Heart left ventricle (tissue), 13 donors: ENCODE measurements around the gene DEPDC5.

ENCODE experiments used
- CTCF ChIP-seq, 12 donors: fragments of 200-600 bp; sonication (generic) in 4 of 12; IDR thresholded peaks; one replicate each; pipeline versions ENCODE4 v1.5.0 to v1.8.0; 2018 to 2022; ENCODE audit warnings: antibody characterized with exemption in 12 of 12, mild to moderate bottlenecking in 5 of 12
- POLR2A ChIP-seq, 2 donors: fragments of 450-650 bp; IDR thresholded peaks; one replicate each; pipeline ENCODE4 v1.6.1; 2017; ENCODE audit warnings: antibody characterized with exemption in 2 of 2, mild to moderate bottlenecking in 2 of 2, moderate library complexity in 2 of 2
- donor health status: ischemic (EF 13 %, LVEDD 7.1; RV severe dilation, severe dysfunction).
- donor health status: DM: no; HTN: yes; CAD: no.
- donor health status: DM: no; HTN: no; CAD: no.
- donor health status: ischemic (EF 25% LVEDD 6.9; RV normal size, moderate dysfunction).
- donor health status: ischemic (EF 25% LVEDD 5.7; RV mildly dilated, moderate dysfunction).
- donor health status: ischemic (EF 35%, LVEDD 5.7; RV mildly dilated, moderate dysfunction).
- donor health status: nonischemic (EF 11% LVEDD 7.7; RV severe dilation, severe dysfunction).
- donor health status: DM: yes; HTN: yes; CAD: no.
- donor health status: PGD.
- donor health status: ischemic (EF 29% LVEDD 5.4; RV normal size, mild dysfunction).
- donor health status: nonischemic (EF 23%, LVEDD 6.1; RV moderate dilation, normal function).

- TF ChIP-seq POLR2A (IDR thresholded peaks at IDR 0.05), result no peak
- TF ChIP-seq CTCF (IDR thresholded peaks at IDR 0.05), result no peak
Measured at GRCh38 chr22:31923136-31923535, 169.3 kb downstream of the DEPDC5 start.
